Embryonic facial prominence (tissue), 1 donor: Measurements from ENCODE around the gene APCS.

ENCODE experiments used
- DNase-seq: peaks from one replicate; pipeline ENCODE4 v3.0.0-alpha.2; 2016; ENCODE audit errors: extremely low spot score

APCS gene, protein sequence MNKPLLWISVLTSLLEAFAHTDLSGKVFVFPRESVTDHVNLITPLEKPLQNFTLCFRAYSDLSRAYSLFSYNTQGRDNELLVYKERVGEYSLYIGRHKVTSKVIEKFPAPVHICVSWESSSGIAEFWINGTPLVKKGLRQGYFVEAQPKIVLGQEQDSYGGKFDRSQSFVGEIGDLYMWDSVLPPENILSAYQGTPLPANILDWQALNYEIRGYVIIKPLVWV

GRCh38 chr1:159587461-159587951, at the start of gene APCS:
Gene APCS, plus strand, starts transcription at chr1:159587826. Its CDS starts 96 bp downstream, at chr1:159587922.
- no peak for DNase-seq

- DNase-seq: no peak
Measured at GRCh38 chr1:159548126-159548525, 39.5 kb upstream of the APCS start.

DNA sequence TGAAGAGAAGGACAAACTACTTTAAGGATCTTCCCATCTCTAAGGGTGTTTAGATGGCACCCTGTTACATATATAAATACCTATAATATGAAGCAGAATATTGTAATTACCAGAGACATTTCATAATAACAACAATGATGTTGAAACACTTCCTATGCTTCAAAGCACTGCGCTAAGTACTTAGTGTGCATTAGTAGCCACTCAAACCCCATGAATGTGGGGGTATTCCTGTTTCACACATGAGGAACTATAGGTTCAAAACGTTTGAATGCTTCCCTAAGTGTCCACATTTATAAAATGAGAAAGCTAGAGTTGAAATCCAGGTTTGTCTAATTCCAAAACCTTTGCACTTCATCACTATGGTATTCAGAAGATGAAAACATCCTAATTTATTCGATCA, 33.4 kb upstream of the APCS start:
- no peak for DNase-seq

- DNase-seq: no peak
Measured at GRCh38 chr1:159554696-159555095, 32.9 kb upstream of the APCS start.

DNA sequence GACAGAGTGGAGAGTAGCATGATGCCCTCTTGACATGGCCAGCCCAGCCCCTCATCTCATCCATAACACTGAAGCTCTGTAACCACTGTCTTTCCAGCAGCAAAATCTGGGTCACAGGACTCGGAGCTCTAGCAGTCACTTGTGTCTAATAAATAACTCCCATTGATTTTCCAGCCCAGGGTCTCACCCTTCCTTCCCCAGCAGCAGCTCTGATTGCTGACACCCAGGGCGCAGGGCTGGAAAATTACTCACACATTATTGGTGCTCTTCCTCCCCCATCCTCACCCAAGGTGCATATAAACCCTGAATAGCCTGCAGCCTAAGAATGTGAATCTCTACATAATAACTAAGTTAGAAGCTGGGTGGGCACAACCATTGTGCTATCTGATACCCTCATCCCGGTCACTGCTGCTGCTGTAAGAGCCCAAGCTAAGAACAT, 30.7 kb upstream of the APCS start:
- DNase-seq: no peak

DNA sequence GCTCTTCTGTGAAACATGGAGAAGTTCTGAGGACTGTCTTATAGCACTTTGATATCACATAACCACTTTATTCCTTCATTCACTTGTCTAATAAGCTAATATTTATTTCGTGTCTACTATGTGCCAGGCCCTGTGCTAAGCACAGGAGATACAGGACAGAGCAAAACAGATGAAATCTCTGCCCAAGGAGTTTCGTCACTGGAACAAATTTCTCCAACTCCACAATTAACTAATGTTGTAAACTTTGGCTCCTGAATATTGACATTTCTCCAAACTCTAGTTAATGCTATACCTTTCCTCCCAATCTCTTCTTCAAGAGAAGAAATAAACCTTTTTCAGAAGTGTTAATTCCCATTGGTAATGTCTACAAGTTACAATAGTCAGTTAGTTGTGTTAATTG, 27.0 kb upstream of the APCS start:
- DNase-seq: no peak

DNA sequence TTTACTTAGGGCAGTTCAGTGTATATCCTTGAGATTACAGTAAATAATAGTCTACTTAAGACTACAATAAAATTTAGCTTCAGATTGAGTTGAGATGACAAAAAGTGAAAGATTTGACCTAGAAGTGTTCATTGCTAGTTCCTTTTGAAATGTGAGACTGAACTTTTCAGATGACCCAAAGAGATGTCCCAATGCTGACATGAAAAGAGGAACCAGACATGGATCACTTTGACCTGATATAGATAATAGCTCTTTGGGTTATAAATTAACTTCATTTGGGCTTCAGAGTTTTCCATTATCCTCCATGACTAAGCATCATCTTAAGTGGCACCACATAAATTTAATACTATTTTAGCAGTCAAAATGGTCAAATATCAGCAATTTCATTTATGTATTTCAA, 26.1 kb upstream of the APCS start:
- no peak for DNase-seq

- no peak for DNase-seq
Measured at GRCh38 chr1:159562680-159563079, 24.9 kb upstream of the APCS start.

GRCh38 chr1:159577446-159577845, 10.2 kb upstream of the APCS start:
- no peak for DNase-seq

DNA sequence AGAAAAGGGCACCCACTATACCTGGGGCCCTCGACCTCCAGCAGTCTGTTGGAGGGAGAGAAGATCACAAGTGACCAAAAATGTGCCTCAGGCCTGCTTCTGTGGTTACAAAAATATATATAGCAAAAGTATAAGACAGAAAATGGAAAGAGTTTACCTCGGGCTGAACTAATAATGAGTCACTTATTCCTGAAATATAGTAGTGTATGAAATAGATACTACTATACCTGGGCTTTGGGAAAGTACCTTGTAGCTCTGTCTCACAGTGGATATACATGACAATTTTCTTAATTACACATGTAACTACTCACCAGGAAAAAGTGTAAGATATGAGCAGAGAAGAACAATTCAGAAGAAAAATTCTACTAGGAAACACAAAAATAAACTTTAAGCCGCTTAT, 7.3 kb upstream of the APCS start:
- no peak for DNase-seq

DNA sequence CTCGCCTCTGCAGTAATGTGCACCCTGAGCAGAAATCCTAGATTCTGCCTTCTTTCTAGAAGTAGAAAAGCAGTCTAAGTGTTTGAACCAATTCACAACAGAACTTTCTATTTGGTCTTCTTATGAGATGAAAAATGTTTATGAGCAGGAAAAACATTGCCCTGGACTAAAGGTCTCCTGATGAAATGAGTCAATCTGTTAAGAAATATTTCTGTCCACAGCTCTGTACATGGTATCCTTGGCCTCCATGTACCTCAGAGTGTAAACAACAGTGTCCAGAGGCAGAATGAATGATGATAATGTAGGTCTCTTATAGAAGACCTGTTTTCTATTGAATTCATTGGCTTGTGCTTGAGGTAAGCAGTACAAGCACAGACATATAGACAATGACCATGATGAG, 6.2 kb upstream of the APCS start:
- DNase-seq: no peak

- DNase-seq: no peak
Measured at GRCh38 chr1:159584536-159584935, 3.1 kb upstream of the APCS start.

DNA sequence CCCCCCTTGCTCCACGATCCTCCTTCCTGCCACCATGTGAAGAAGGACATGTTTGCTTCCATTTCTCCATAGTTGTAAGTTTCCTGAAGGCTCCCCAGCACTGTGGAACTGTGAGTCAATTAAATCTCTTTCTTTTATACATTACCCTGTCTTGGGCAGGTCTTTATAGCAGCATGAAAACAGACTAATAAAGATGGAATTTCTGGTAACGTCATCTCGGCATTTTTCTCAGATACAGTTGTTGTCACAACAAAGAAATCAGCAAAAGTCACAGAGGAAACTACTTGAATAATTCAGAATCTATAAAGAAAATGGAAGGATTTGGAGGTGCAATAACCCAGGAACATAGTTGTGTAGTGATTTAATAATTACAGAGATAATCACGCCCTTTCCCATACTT, 4.4 kb downstream of the APCS start:
- no peak for DNase-seq

GRCh38 chr1:159594625-159595405, 7.2 kb downstream of the APCS start:
- DNase-seq: no peak

GRCh38 chr1:159598196-159598595, 10.6 kb downstream of the APCS start:
- no peak for DNase-seq

- DNase-seq: no peak
Measured at GRCh38 chr1:159600894-159601293, 13.3 kb downstream of the APCS start.

DNA sequence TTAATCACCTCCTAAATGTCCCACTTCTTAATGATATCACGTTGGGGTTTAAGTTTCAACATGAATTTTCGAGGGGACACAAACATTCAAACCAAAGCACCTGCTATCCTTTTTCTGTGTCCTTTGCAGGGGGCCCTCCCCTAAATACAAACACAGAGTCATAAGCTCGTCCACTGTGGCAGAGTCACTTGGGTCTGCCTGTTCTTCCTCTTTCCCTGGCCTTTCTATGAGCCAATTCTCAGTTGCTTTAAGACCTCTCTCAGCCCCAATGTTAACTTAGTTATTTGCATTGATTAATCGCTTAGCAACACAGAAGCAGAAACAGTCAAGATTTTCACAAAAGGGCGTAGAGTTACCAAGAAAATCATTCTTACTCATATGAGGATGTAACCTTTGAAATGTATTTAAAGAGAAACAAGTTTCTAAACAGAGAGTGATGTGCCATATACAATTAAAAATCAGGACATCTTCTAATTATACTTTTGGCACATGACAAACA, 14.9 kb downstream of the APCS start:
- no peak for DNase-seq

DNA sequence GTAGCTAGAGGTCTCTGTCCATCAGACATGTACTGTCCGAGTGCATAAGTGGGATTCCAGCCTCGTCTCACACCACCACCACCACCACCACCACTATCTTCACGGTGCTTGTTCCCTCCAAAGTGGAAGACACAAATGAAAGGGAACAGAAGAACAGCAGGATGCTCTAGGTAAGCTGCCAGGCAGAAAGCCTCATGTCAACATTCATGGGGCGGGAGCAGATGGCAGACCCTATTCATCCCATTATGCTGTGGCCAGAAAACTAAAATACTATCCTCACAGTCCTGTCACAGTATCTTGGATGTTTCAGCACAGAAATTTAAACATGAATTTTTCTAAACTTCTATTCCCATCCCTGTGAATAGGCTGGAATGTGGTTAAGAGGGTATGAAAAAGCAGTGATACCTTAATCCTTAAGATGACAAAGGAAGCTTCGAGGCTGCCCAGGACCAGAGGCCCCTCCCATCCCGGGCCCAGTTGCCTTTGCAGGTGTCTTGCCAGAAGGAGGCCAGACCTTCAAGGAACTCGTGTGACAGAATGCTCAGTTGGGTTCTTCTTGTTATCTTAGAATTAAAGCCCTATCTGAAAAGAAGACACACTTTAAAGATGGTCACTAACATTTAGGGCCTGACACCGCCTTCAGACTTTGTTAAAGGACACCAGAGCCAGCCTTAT, 24.7 kb downstream of the APCS start:
- no peak for DNase-seq

GRCh38 chr1:159632922-159633321, 45.3 kb downstream of the APCS start:
- no peak for DNase-seq
